HEK293T (cell line): Measurements from ENCODE around the gene INHBA.

ENCODE experiments used
- SUZ12 ChIP-seq: fragments of 450-650 bp; IDR thresholded peaks from 2 replicates; pipeline ENCODE4 v1.6.1; 2016; ENCODE audit warnings: mild to moderate bottlenecking
- ZNF384 ChIP-seq: fragments of 450-650 bp; IDR thresholded peaks from 2 replicates; pipeline ENCODE4 v1.6.1; 2016

- TF ChIP-seq SUZ12 (no peak), ZNF384 (no peak)
These were observed 23.3 kb downstream of the INHBA start for GRCh38 chr7:41679566-41679965.
